K562 (cell line): ENCODE results near the gene TRIM65. TPM values are rescaled to one million over a fixed set of nuclear protein-coding genes. Genes with fewer than 3 reads are reported as not detected.

Experiments used
- CREM ChIP-seq: IDR thresholded peaks from 2 replicates; pipeline ENCODE4 v1.6.1; 2014; ENCODE audit warnings: antibody characterized with exemption, low read depth
- ESRRA ChIP-seq: fragments of 450-650 bp; IDR thresholded peaks from 2 replicates; pipeline ENCODE4 v1.6.1; 2014; ENCODE audit warnings: low read depth, mild to moderate bottlenecking, moderate library complexity, borderline replicate concordance
- GTF2E2 ChIP-seq: fragments of 200-800 bp; sonication (Bioruptor generic); IDR thresholded peaks from 2 replicates; pipeline ENCODE4 v1.6.1; 2016; ENCODE audit warnings: missing genetic modification characterization, missing compliant biosample characterization
- HDGF ChIP-seq: fragments of 450-650 bp; IDR thresholded peaks from 2 replicates; pipeline ENCODE4 v1.6.1; 2016
- HNRNPH1 ChIP-seq: fragments of 200-400 bp; formaldehyde crosslinking; optimal IDR thresholded peaks from 2 replicates; pipeline ENCODE3; 2017; ENCODE audit warnings: low read depth, mild to moderate bottlenecking, low read length, moderate library complexity
- NR2C1 ChIP-seq, 2 experiments: fragments of 450-650 bp; IDR thresholded peaks; 2 replicates each; pipeline ENCODE4 v1.6.1; 2017; ENCODE audit warnings: mild to moderate bottlenecking in 2 of 2, antibody characterized with exemption in 1 of 2, inconsistent platforms in 1 of 2, missing compliant biosample characterization in 1 of 2, missing genetic modification characterization in 1 of 2
- PTBP1 ChIP-seq: fragments of 200-400 bp; formaldehyde crosslinking; IDR thresholded peaks from 2 replicates; pipeline ENCODE4 v1.6.1; 2017; ENCODE audit warnings: low read depth, low read length
- SAP30 ChIP-seq: fragments of 200-600 bp; sonication (generic); IDR thresholded peaks from 2 replicates; pipeline ENCODE4 v1.6.1; 2012; ENCODE audit warnings: borderline replicate concordance, low read depth, mild to moderate bottlenecking, moderate library complexity, low read length, control low read depth, inconsistent platforms; ENCODE audit not compliant: insufficient read depth, poor library complexity, severe bottlenecking
- SIN3A ChIP-seq, 2 experiments: fragments of 150-350 bp in 1 of 2; IDR thresholded peaks; 2 replicates each; pipeline ENCODE4 v1.6.1; 2011 to 2016; ENCODE audit warnings: borderline replicate concordance in 2 of 2, low read depth in 2 of 2, low read length in 2 of 2, mild to moderate bottlenecking in 2 of 2, moderate library complexity in 2 of 2; ENCODE audit not compliant: control insufficient read depth in 1 of 2
- TRIM28 ChIP-seq: fragments of 450-650 bp; IDR thresholded peaks from 2 replicates; pipeline ENCODE4 v1.6.1; 2017
- YY1 ChIP-seq, 3 experiments: IDR thresholded peaks; 2 replicates each; pipeline ENCODE4 v1.6.1; 2011; ENCODE audit warnings: low read length in 2 of 3, mild to moderate bottlenecking in 2 of 3, moderate library complexity in 2 of 3, borderline replicate concordance in 1 of 3, control low read depth in 1 of 3, low read depth in 1 of 3; ENCODE audit not compliant: insufficient read depth in 3 of 3, insufficient replicate concordance in 2 of 3, control insufficient read depth in 1 of 3, insufficient read length in 1 of 3; ENCODE audit errors: extremely low read depth in 1 of 3
- ZBED1 ChIP-seq: IDR thresholded peaks from 2 replicates; pipeline ENCODE4 v1.6.1; 2014
- ZBTB7A ChIP-seq: IDR thresholded peaks from 2 replicates; pipeline ENCODE4 v1.6.1; 2011; ENCODE audit warnings: low read depth, mild to moderate bottlenecking, low read length, moderate library complexity, borderline replicate concordance; ENCODE audit not compliant: control insufficient read depth
- ZNF76 ChIP-seq: fragments of 250-450 bp; sonication (Bioruptor Pico); IDR thresholded peaks from 2 replicates; pipeline ENCODE4 v1.4.0; 2020; ENCODE audit warnings: mild to moderate bottlenecking, moderate library complexity, borderline replicate concordance
- ZNF785 ChIP-seq: fragments of 250-450 bp; sonication (Bioruptor Pico); IDR thresholded peaks from 2 replicates; pipeline ENCODE4 v1.4.0; 2020; ENCODE audit warnings: mild to moderate bottlenecking
- polyA plus RNA-seq, 8 experiments: library from polyadenylated mRNA; depleted of rRNA in 4 of 8; stranded (reverse) in 5 of 8; unstranded in 3 of 8; fragments of >200 nt; fragmentation: Nextera tagmentation in 2 of 8; fragmentation: Illumina TruSeq in 1 of 8; extraction: Ambion mirVana in 2 of 8; extraction: Trizol in 1 of 8; gene quantifications; 2 replicates each; pipeline versions ENCODE4 v1.2.1 to v1.2.3, GENCODE V29; 2011 to 2014; ENCODE audit warnings: inconsistent platforms in 1 of 8, missing spikeins in 1 of 8
- total RNA-seq, 7 experiments: library from RNA; depleted of rRNA in 6 of 7; stranded (reverse); fragments of >200 nt in 6 of 7; fragmentation: Illumina TruSeq in 2 of 7; extraction: Trizol in 2 of 7; gene quantifications; 2 replicates each; pipeline versions ENCODE4 v1.2.1 to v1.2.3, GENCODE V29; 2011 to 2021; ENCODE audit warnings: low replicate concordance in 1 of 7
- TF ChIP-seq, protein P1 (sequence below): fragments of 250-450 bp; sonication (Bioruptor Pico); IDR thresholded peaks from 2 replicates; pipeline ENCODE4 v1.4.0; 2020
- TF ChIP-seq, protein P2 (sequence below): sonication (generic); formaldehyde crosslinking; IDR thresholded peaks from 2 replicates; pipeline ENCODE4 v1.8.0; 2023; ENCODE audit warnings: missing genetic modification reagents, mild to moderate bottlenecking, borderline replicate concordance

TRIM65 gene
- total and polyA plus RNA-seq, 9 of the 15 experiments (the other 6 are each of a cell fraction or from before 2014, with no cell fraction given), result 2.8 to 45.7 (median 22.9) TPM

DNA sequence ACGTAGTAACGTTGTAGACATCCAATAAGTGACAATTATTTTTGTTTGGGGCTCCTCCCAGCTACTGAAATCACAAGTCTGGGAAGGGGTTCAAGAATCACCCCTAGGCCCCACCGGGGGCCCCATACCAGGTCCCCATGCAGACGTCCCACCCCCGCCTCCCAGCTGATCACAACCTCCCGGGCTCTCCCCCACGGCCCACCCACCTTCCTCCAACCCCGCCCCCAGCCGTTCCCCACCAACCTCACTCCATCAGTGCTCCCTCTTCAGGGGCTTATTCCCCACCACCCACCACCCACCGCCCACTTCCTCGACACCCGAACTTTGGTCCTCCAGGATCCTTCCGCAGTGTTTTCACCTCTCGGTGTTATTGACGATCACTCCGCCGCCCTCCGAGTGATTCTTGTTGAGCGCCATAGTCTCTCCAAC lies 41.9 kb downstream of the TRIM65 start (continued):
- TF ChIP-seq, protein P1, sequence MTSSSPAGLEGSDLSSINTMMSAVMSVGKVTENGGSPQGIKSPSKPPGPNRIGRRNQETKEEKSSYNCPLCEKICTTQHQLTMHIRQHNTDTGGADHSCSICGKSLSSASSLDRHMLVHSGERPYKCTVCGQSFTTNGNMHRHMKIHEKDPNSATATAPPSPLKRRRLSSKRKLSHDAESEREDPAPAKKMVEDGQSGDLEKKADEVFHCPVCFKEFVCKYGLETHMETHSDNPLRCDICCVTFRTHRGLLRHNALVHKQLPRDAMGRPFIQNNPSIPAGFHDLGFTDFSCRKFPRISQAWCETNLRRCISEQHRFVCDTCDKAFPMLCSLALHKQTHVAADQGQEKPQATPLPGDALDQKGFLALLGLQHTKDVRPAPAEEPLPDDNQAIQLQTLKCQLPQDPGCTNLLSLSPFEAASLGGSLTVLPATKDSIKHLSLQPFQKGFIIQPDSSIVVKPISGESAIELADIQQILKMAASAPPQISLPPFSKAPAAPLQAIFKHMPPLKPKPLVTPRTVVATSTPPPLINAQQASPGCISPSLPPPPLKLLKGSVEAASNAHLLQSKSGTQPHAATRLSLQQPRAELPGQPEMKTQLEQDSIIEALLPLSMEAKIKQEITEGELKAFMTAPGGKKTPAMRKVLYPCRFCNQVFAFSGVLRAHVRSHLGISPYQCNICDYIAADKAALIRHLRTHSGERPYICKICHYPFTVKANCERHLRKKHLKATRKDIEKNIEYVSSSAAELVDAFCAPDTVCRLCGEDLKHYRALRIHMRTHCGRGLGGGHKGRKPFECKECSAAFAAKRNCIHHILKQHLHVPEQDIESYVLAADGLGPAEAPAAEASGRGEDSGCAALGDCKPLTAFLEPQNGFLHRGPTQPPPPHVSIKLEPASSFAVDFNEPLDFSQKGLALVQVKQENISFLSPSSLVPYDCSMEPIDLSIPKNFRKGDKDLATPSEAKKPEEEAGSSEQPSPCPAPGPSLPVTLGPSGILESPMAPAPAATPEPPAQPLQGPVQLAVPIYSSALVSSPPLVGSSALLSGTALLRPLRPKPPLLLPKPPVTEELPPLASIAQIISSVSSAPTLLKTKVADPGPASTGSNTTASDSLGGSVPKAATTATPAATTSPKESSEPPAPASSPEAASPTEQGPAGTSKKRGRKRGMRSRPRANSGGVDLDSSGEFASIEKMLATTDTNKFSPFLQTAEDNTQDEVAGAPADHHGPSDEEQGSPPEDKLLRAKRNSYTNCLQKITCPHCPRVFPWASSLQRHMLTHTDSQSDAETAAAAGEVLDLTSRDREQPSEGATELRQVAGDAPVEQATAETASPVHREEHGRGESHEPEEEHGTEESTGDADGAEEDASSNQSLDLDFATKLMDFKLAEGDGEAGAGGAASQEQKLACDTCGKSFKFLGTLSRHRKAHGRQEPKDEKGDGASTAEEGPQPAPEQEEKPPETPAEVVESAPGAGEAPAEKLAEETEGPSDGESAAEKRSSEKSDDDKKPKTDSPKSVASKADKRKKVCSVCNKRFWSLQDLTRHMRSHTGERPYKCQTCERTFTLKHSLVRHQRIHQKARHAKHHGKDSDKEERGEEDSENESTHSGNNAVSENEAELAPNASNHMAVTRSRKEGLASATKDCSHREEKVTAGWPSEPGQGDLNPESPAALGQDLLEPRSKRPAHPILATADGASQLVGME (CRISPR knock-in tag), result no peak
- peak; percentile 31 for TF ChIP-seq SAP30
- TF ChIP-seq GTF2E2, result no peak
- peak; percentile 86 to 95; a peak in 3 of 4 replicates for TF ChIP-seq SIN3A (IDR thresholded peaks at IDR 0.05; ENCODE audit: borderline replicate concordance in 2 of 2, control insufficient read depth in 1 of 2, low read depth in 2 of 2, low read length in 2 of 2)
- TF ChIP-seq ZNF76 (CRISPR knock-in tag), result no peak
- no peak for TF ChIP-seq TRIM28
- TF ChIP-seq ESRRA, result no peak
- TF ChIP-seq ZBED1, result no peak
- TF ChIP-seq CREM, result no peak
- TF ChIP-seq, protein P2, sequence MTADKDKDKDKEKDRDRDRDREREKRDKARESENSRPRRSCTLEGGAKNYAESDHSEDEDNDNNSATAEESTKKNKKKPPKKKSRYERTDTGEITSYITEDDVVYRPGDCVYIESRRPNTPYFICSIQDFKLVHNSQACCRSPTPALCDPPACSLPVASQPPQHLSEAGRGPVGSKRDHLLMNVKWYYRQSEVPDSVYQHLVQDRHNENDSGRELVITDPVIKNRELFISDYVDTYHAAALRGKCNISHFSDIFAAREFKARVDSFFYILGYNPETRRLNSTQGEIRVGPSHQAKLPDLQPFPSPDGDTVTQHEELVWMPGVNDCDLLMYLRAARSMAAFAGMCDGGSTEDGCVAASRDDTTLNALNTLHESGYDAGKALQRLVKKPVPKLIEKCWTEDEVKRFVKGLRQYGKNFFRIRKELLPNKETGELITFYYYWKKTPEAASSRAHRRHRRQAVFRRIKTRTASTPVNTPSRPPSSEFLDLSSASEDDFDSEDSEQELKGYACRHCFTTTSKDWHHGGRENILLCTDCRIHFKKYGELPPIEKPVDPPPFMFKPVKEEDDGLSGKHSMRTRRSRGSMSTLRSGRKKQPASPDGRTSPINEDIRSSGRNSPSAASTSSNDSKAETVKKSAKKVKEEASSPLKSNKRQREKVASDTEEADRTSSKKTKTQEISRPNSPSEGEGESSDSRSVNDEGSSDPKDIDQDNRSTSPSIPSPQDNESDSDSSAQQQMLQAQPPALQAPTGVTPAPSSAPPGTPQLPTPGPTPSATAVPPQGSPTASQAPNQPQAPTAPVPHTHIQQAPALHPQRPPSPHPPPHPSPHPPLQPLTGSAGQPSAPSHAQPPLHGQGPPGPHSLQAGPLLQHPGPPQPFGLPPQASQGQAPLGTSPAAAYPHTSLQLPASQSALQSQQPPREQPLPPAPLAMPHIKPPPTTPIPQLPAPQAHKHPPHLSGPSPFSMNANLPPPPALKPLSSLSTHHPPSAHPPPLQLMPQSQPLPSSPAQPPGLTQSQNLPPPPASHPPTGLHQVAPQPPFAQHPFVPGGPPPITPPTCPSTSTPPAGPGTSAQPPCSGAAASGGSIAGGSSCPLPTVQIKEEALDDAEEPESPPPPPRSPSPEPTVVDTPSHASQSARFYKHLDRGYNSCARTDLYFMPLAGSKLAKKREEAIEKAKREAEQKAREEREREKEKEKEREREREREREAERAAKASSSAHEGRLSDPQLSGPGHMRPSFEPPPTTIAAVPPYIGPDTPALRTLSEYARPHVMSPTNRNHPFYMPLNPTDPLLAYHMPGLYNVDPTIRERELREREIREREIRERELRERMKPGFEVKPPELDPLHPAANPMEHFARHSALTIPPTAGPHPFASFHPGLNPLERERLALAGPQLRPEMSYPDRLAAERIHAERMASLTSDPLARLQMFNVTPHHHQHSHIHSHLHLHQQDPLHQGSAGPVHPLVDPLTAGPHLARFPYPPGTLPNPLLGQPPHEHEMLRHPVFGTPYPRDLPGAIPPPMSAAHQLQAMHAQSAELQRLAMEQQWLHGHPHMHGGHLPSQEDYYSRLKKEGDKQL (CRISPR knock-in tag), result no peak
- no peak for TF ChIP-seq ZNF785 (CRISPR knock-in tag)
- peak in 2 of 3 experiments; percentile 67 to 80 for TF ChIP-seq YY1 (IDR thresholded peaks at IDR 0.05; ENCODE audit: borderline replicate concordance in 1 of 3, control insufficient read depth in 1 of 3, extremely low read depth in 1 of 3, insufficient read depth in 3 of 3, insufficient read length in 1 of 3, insufficient replicate concordance in 2 of 3, low read depth in 1 of 3, low read length in 2 of 3)
- no peak for TF ChIP-seq HDGF
- no peak for TF ChIP-seq HNRNPH1
- TF ChIP-seq ZBTB7A, result peak; percentile 98
- no peak for TF ChIP-seq PTBP1
- TF ChIP-seq NR2C1 (IDR thresholded peaks at IDR 0.05), result no peak
- TF ChIP-seq NR2C1 (tag; IDR thresholded peaks at IDR 0.05), result no peak
